ENCODE results near the gene MMP20. TPM values are rescaled to one million over a fixed set of nuclear protein-coding genes. Genes with fewer than 3 reads are reported as not detected.

MMP20 gene
- total RNA-seq, 1 experiment from 2014 or later, result not detected

GRCh38 chr11:102623998-102624397 lies 1.1 kb downstream of the MMP20 start (continued):
- TF ChIP-seq AFF4 (CRISPR knock-in tag; IDR thresholded peaks at IDR 0.05; ENCODE audit: borderline replicate concordance) (no peak), ZNF671 (CRISPR knock-in tag; IDR thresholded peaks at IDR 0.05) (no peak), EMX1 (CRISPR knock-in tag; IDR thresholded peaks at IDR 0.05) (no peak), NR3C1 (CRISPR knock-in tag; conservative IDR thresholded peaks at IDR 0.05; ENCODE audit: low read depth) (no peak)

GRCh38 chr11:102623128-102623527 lies 2.0 kb downstream of the MMP20 start:
- no peaks in the 10 kb centered on the region for H3K27me3 Mint-ChIP-seq (ENCODE audit: low read depth)
- TF ChIP-seq, protein P1, sequence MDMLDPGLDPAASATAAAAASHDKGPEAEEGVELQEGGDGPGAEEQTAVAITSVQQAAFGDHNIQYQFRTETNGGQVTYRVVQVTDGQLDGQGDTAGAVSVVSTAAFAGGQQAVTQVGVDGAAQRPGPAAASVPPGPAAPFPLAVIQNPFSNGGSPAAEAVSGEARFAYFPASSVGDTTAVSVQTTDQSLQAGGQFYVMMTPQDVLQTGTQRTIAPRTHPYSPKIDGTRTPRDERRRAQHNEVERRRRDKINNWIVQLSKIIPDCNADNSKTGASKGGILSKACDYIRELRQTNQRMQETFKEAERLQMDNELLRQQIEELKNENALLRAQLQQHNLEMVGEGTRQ (CRISPR knock-in tag; IDR thresholded peaks at IDR 0.05), result no peak
- TF ChIP-seq ZNF425 (CRISPR knock-in tag; conservative IDR thresholded peaks at IDR 0.05) (no peak), ESRRA (CRISPR knock-in tag; IDR thresholded peaks at IDR 0.05; ENCODE audit: borderline replicate concordance) (no peak), CREB1 (CRISPR knock-in tag; IDR thresholded peaks at IDR 0.05) (no peak), SMAD3 (CRISPR knock-in tag; IDR thresholded peaks at IDR 0.05; ENCODE audit: borderline replicate concordance) (no peak), ETV6 (CRISPR knock-in tag; IDR thresholded peaks at IDR 0.05) (no peak), AR (CRISPR knock-in tag; IDR thresholded peaks at IDR 0.05) (no peak)
- TF ChIP-seq, protein P2, sequence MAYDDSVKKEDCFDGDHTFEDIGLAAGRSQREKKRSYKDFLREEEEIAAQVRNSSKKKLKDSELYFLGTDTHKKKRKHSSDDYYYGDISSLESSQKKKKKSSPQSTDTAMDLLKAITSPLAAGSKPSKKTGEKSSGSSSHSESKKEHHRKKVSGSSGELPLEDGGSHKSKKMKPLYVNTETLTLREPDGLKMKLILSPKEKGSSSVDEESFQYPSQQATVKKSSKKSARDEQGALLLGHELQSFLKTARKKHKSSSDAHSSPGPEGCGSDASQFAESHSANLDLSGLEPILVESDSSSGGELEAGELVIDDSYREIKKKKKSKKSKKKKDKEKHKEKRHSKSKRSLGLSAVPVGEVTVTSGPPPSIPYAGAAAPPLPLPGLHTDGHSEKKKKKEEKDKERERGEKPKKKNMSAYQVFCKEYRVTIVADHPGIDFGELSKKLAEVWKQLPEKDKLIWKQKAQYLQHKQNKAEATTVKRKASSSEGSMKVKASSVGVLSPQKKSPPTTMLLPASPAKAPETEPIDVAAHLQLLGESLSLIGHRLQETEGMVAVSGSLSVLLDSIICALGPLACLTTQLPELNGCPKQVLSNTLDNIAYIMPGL (CRISPR knock-in tag; IDR thresholded peaks at IDR 0.05), result no peak
- H3K27ac Mint-ChIP-seq, result no peak overlapping the region

More at GRCh38 chr11:102623128-102623527, 2.0 kb downstream of the MMP20 start:
- Mint-ChIP-seq H3K4me3 (no peak overlapping the region), H3K4me1 (no peaks in the 10 kb centered on the region; the same call in 1 of the 2 replicates), H3K36me3 (no peaks in the 10 kb centered on the region), H3K9me3 (no peaks in the 10 kb centered on the region)
- ChIA-PET CTCF (interaction anchor here (1.1 to 1.2 kb wide), 2 partner anchors 10 to 43 kb away, joined by 4 to 6 read pairs; no protein-coding TSS in a partner anchor), POLR2A (no interaction called here)
- no peak for ATAC-seq
- DNase-seq (ENCODE audit: low spot score), result no peak
